ENCODE results near the gene FBXL15. TPM values are rescaled to one million over a fixed set of nuclear protein-coding genes. Genes with fewer than 3 reads are reported as not detected.

FBXL15 gene
- total and polyA plus RNA-seq, 2 of the 13 experiments (the other 11 are each of a cell fraction or from before 2014, with no cell fraction given): 4.3 to 8.3 TPM

GRCh38 chr10:102422545-102423129 lies 2.0 kb downstream of the FBXL15 start (continued):
- TF ChIP-seq HOMEZ (CRISPR knock-in tag; IDR thresholded peaks at IDR 0.05; ENCODE audit: low read depth): 0 out of 2 replicates have a peak, but pooled peaks have one; percentile 45
- TF ChIP-seq BRF2 (CRISPR knock-in tag; IDR thresholded peaks at IDR 0.05): peak; percentile 65; the same call in 1 of the 2 replicates
- peak; percentile 88 for TF ChIP-seq HNRNPLL (IDR thresholded peaks at IDR 0.05; ENCODE audit: low read depth, low read length, poor library complexity, severe bottlenecking)
- peak; percentile 54 for TF ChIP-seq TAF1 (CRISPR knock-in tag; IDR thresholded peaks at IDR 0.05)
- peak; percentile 77; the same call in 1 of the 2 replicates for TF ChIP-seq ZNF362 (CRISPR knock-in tag; IDR thresholded peaks at IDR 0.05; ENCODE audit: borderline replicate concordance)
- no peak for TF ChIP-seq SNRNP70 (IDR thresholded peaks at IDR 0.05; ENCODE audit: low read depth, low read length)
- 0 out of 2 replicates have a peak, but pooled peaks have one; percentile 59 for TF ChIP-seq SIN3A (IDR thresholded peaks at IDR 0.05; ENCODE audit: borderline replicate concordance, low read depth, low read length)
- 0 out of 2 replicates have a peak, but pooled peaks have one; percentile 62 for TF ChIP-seq ZNF557 (CRISPR knock-in tag; IDR thresholded peaks at IDR 0.05)
- TF ChIP-seq KLF9 (CRISPR knock-in tag; IDR thresholded peaks at IDR 0.05; ENCODE audit: low read depth): no peak
- TF ChIP-seq RELA (CRISPR knock-in tag; IDR thresholded peaks at IDR 0.05): peak; percentile 80; the same call in 1 of the 2 replicates
- TF ChIP-seq DNMT1 (CRISPR knock-in tag; IDR thresholded peaks at IDR 0.05): 0 out of 2 replicates have a peak, but pooled peaks have one; percentile 45
- TF ChIP-seq RFX5 (IDR thresholded peaks at IDR 0.05; ENCODE audit: low read depth, low read length): no peak
- TF ChIP-seq SRF (IDR thresholded peaks at IDR 0.05; ENCODE audit: low read depth, low read length): no peak
- peak; percentile 90; the same call in 1 of the 2 replicates for TF ChIP-seq MTA1 (CRISPR knock-in tag; IDR thresholded peaks at IDR 0.05; ENCODE audit: borderline replicate concordance)
- peak; percentile 95 for TF ChIP-seq ZNF556 (CRISPR knock-in tag; IDR thresholded peaks at IDR 0.05; ENCODE audit: borderline replicate concordance)
- TF ChIP-seq GMEB1 (CRISPR knock-in tag; IDR thresholded peaks at IDR 0.05; ENCODE audit: borderline replicate concordance): peak; percentile 71; the same call in 1 of the 2 replicates
- TF ChIP-seq HNF4A (CRISPR knock-in tag; IDR thresholded peaks at IDR 0.05): peak; percentile 41; the same call in 1 of the 2 replicates
- TF ChIP-seq HES4 (CRISPR knock-in tag; IDR thresholded peaks at IDR 0.05; ENCODE audit: borderline replicate concordance): no peak; the same call in 1 of the 2 replicates
- peak; percentile 60; the same call in 1 of the 2 replicates for TF ChIP-seq ZKSCAN8 (CRISPR knock-in tag; IDR thresholded peaks at IDR 0.05; ENCODE audit: borderline replicate concordance)
- peak; percentile 68 for TF ChIP-seq TFE3 (CRISPR knock-in tag; IDR thresholded peaks at IDR 0.05)
- TF ChIP-seq ZNF234 (CRISPR knock-in tag; conservative IDR thresholded peaks at IDR 0.05): 0 out of 2 replicates have a peak, but pooled peaks have one; percentile 34
- peak; percentile 85 for TF ChIP-seq SALL2 (CRISPR knock-in tag; IDR thresholded peaks at IDR 0.05)
- peak; percentile 91 for TF ChIP-seq PRMT3 (CRISPR knock-in tag; IDR thresholded peaks at IDR 0.05; ENCODE audit: borderline replicate concordance, low read depth)

All from HepG2 (cell line).